Posterior cingulate gyrus (tissue), 11 donors: ENCODE results near the gene NTN1.
A peak's percentile ranks its signal among the peaks of the same experiment; 100 is the strongest.

Source experiments
- DNase-seq, 10 donors: peaks; one replicate each; pipeline versions ENCODE4 v3.0.0 to v3.0.0-alpha.2; 2020 to 2021; ENCODE audit warnings: mixed read lengths in 3 of 10
- intact Hi-C: fragments of 100-400 bp; cut with DNase I; formaldehyde crosslinking; loops from one replicate; pipeline ENCODE4 v1.15.1; 2023

Gene NTN1

DNA sequence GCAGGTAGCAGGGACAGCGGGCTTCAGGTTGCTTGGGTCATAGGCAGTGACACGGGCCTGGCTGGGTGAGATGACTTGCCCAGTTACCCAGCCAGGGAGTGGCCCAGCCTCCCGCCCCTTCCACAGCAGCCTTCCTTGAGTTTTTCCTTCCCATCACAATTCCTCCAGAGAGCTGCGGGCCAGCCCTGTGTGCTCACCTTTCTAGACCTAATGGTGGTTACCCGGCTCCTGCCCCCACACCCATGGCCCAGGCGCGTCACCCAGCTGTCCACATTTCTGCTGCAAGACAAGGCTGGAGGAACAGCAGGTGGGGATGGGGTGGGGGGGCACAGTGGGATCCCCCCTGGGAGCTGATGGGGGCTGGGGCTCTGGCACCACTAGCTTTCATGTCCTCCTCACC, 203.2 kb downstream of the NTN1 start:
- DNase-seq, result peak in 2 of 10 donors; percentile 62 to 80
- intact Hi-C loops, result no loop called here

DNA sequence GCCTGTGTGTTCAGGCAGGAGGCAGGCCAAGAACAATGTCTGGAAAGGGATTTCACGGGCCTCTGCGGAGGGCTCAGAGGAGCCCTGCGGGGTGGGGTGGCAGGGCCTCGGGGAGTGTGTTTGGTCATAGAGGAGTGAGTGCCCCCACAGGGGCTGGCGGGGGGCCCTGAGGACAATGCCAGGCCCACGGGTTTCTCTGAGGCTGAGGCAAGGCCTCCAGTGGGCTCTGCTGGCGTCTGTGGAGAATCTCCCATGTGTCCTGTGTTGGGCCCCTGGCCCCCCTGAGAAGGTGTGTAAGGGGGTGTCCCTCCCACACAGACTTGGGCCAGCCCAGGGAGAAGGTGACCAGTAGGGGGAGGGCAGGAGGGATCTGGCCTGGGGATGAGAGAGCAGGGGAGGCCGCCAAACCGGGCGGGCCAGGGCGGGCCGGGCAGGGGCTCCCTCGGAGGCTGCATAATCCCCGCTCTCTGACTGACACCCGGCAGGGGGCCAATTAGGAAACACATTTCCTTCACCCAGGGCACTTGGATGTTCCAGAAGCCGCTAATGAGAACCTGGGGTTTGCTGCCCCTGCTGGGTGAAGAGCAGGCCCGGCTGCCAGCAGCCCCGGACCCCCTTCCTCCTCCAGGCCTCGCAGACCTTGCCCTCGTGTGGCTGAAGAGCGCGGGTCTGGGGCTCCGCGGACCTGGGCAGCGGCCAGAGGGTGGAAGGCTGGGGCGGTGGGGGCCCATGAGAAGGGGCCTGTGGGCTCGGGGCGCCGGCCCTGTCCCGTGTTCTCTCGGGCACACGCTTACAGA, 204.2 kb downstream of the NTN1 start:
- DNase-seq, result peak in 3 of 10 donors; percentile 61 to 77 (median 76)
- intact Hi-C loops, result no loop called here

DNA sequence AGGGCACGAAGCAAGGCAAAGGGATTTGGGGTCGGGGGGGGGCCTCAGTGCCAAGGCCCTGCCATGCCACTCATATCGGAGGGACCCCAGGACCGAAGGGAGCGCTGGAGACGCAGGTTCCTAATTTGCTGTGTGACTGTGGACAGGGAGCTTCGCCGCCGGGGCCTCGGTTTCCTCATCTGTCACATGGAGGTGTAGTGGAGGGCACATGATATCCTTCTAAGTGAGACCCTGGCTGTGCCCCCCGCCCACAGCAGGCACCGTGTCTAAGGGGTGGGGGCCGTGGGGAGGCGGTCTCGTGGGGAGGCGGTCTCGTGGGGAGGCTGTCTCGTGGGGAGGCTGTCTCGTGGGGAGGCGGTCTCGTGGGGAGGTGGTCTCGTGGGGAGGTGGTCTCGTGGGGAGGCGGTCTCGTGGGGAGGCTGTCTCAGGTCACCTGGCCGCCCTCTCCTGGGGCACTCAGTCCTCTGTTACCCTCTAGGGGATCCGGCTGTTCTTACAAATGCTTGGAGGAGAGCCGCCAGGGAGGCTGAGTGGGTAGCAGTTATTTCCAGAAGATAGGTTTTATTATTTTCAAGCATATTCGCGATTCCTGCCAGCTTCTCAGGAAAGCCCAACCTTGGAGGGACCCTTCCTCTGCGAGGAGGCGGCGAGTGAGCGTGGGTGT, 205.0 kb downstream of the NTN1 start:
- DNase-seq, result peak in 3 of 10 donors; percentile 37 to 65 (median 65)
- intact Hi-C loops, result no loop called here

DNA sequence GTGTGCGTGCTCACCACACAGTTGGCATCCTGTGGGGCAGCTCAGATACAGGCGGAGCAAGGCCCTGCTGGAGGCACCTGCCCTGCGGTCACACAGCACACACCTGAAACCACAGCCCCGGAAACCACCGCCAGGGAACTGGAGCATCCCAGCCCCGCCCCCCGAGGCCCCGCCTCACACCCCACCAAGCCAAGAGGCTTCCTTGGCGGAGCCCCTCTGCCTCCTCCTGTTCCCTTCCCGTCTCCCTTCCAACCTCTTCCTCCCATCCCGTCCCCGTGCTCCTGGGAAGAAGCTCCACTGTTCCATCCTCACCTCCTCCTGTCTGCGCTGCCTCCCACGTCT, 205.5 kb downstream of the NTN1 start:
- intact Hi-C loops, result no loop called here
- DNase-seq, result peak in 3 of 10 donors; percentile 55 to 80 (median 78)

DNA sequence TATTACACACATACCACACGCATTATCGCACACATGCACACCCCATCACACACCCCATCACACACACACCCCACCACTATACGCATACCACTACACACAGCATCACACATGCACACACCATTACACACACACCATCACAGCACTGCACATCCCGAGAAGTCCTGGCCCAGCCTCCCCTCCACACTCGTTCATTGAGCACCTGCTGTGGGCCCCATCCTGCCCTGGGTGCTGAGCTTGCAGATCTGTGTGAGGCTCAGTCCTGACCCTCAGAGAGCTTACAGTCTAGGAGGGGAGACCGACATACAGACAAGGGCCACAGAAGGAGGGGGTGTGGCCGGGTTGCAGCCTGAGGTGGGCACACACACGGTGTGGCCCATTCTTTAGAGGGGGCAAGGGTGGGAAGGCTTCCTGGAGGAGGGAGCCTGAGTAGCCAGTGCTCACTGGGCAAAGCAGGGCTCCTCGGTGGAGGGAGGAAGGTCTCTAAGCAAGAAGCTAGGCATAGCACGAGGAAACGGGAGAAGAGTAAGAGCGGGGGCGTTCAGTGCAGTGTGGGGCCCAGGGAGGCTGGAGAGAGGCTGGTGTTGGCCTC, 206.6 kb downstream of the NTN1 start:
- intact Hi-C loops, result no loop called here
- peak in 3 of 10 donors; percentile 51 to 67 (median 63) for DNase-seq

DNA sequence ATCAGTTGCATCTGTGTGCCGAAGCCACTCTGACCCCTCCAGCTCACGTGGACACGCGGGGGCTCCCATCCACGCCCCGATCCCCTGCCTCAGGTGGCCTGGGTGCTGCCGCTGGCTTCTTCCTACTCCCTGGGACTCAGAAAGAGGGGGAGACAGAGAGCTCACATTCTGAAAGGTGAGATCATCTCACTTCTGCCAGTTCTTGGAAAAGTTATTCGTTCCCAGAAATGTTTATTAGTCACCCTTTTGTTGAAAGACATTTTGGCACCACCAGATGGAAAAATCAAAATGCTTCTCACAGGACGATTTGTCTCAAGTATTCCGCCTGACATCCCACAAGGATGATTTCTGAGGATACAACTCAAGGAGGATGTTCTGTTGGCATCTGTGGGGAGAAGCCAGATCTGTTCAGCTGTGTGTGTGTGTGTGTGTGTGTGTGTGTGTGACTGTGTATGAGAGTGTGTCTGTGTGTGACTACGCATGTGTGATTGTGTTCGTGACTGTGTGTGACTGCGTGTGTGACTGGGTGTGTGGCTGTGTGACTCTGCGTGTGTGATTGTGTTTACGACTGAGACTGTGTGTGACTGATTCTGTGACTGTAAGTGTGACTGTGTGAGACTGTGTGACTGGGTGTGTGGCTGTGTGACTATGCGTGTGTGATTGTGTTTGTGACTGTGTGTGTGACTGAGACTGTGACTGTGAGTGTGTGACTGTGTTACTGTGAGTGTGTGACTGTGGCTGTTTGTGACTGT, 207.3 kb downstream of the NTN1 start:
- peak in 3 of 10 donors; percentile 4 to 26 (median 22) for DNase-seq
- intact Hi-C loops, result no loop called here

DNA sequence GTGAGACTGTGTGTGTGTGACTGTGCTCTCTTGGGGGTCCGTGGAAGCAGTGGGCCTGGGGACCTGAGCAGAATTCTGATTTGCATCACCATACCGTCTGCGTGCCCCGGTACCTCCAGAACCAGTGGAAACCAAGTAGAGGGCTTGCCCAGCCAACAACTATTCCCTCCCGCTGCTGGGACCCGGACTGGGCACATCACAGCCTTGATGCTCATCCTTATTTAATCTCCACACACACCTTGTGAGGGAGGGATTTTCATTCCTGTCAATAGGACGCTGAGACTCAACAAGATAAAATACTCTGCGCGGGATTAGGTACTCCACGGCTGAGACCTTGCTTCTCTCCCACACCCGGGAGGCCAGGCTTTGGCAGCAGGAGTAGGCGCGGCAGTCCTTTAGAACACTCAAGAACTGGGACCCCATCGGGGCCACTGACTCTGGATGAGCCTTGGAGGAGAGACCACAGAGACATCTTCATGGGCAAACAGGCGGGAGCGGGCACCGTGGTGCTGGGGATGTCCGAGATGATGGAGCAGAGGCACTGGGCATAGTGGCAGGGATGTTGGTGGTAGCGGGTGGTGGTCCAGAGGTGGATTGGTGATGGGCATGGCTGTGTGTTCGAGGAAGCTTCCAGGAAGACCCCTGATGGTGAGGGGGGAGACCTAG, 208.0 kb downstream of the NTN1 start:
- intact Hi-C loops, result no loop called here
- peak in 4 of 10 donors; percentile 12 to 75 (median 58) for DNase-seq

DNA sequence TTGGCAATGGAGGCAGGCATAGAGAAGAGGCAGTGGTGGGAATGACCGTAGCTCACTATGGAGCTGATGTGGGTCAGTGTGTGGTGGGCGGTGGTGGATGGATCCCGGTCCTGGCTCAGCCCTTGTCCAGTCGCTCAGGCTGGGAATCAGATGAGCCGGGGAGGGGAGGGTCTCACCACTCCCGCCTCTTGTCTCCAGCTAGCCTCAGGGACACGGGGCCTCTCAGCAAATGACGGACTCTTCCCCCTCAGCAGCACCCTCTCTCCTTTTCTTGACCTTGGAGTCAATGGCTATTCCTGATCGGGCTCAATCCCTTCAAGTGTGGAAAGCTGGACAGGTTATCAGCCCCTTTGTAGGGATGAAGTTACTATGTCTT, 208.5 kb downstream of the NTN1 start:
- intact Hi-C loops, result no loop called here
- peak in 4 of 10 donors; percentile 8 to 60 (median 20) for DNase-seq

DNA sequence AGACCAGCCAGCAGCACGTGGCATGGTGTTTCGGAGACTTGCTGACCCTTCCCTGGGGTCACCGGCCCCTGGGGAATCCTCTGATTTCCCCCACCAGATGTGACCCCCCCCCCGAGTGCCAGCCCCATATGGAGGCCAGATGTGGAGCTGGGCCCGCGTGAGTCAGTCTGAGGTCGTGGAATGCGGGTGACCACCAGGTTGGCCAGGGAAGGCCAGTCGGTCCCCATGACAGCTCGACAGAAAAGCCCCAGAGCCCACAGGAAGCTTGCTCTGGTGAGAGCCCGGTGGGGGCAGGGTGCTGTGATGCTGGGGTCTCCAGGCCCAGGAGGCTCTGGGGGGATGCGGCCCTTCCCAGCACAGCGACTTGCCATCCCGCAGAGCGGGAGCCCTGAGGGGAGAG, 209.0 kb downstream of the NTN1 start:
- intact Hi-C loops, result no loop called here
- peak in 4 of 10 donors; percentile 24 to 74 (median 58) for DNase-seq

DNA sequence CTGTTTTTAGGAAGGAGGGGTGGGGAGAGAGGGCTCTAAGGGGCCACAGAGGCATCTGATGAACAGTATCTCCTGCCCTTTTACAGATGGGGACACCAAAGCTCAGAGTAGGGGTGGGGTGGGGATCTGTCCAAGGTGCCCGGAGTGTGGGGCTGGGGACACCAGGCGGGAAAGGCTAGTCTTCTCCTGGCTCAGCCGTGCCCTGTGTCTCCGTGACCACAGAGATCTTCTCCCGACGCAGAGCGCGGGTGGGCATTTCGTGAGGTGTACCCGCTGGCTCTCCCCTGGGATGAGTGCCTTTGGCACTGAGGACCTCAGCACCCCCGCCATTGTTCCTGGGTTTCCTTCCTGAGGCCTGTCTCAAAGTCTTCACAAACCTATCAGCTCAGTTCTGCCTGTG, 209.6 kb downstream of the NTN1 start:
- peak in 4 of 10 donors; percentile 12 to 61 (median 52) for DNase-seq
- intact Hi-C loops, result no loop called here

DNA sequence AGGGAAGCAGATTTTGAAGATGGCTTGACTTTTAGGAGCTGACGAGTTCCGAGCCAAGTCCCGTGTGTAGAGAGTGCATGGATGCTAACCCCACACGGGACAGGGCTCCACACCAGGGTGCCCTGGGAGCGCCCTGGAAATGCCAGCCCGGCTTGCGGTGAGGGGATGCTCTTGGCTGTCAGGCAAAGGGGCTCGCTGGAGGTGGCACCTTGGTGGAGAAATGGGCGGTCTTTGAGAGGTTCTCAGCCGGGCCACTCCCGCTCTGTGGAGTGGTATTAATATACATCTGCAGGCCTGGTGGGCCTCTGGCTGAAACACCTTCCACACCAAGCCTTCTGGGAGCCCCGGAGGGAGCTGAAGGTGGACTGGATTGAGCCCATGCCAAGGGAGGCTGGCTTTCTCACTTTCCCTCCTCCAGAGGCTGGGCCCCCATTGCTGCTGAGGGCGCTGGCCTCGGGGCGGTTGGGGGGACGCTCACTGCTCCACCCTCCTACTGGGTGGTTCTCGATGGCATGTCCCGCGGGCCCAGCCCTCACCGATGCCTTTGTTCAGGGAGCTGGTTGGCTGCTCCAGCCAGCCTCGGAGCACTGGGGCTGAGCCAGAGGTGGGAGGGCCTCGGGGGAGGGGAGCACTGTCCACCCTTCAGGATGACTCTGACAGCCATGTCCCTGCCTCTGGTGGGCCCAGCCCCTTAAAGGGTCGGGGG, 210.3 kb downstream of the NTN1 start:
- intact Hi-C loops, result no loop called here
- DNase-seq, result peak in 4 of 10 donors; percentile 17 to 82 (median 69)

DNA sequence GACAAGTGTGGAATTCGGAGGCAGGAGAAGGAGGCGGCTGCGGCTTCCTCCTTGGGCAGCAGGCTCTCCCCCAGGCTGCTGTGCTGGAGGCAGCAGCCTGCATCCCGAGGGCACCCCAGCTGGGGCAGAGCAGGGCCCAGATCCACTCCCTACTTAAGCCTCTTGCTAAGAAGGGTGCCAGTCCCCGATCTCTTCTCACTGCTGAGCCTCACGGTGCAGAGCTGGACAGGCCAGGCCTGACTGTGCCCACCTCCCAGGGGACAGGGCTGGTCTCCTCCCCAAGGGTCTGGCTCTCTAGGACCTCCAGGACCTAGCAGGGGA, 210.8 kb downstream of the NTN1 start:
- intact Hi-C loops, result no loop called here
- peak in 1 of 10 donors; percentile 59 for DNase-seq

DNA sequence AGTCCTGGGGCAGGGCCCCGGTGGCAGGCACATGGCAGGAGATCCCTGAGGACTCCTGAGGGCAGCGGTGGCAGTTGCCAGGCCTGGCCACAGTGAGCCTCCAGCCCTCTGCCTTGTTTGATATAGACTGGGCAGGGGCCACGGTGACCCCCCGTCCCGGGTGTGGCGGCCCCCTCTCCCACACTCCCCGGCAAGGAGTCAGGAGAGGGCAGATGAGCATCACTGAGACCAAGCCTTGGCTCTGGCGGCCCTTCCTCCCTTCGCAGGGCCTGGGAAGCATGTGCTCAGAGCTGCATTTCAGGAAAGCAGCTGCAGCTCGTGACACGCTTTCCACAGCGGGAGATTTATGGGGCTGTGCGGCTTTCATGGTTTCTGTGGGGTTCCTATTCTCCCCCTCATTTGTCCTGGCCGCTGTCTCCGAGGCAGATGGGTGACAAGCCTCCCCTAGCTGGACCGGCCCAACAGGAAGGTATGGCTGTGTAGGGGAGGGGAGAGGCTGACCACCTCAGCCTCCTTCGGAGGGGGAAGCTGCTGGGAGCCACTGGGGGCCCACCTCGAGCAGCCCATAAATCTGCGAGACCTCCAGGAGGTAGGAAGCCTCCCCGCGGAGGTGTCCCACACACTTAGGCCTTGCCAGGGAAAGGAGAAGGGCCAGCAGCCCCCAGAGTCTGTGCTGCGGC, 211.4 kb downstream of the NTN1 start:
- DNase-seq, result peak in 3 of 10 donors; percentile 65 to 85 (median 70)
- intact Hi-C loops, result no loop called here

DNA sequence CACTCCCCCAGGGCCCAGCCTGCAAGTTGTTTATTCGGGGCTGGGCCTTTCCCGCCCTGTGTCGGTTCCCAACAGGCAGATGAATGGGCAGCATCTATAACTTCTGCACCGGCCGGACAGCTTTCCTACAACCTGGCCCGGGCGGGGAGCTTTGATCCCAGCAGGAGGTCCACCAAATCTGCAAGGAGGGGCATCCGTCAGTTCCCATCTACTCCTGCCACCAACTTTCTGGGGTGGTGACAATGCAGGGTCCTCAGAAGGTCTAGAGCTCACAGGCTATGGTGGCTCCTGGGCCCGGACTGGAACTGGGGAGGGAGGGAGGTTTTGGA, 211.9 kb downstream of the NTN1 start:
- intact Hi-C loops, result no loop called here
- peak in 2 of 10 donors; percentile 16 to 48 for DNase-seq

DNA sequence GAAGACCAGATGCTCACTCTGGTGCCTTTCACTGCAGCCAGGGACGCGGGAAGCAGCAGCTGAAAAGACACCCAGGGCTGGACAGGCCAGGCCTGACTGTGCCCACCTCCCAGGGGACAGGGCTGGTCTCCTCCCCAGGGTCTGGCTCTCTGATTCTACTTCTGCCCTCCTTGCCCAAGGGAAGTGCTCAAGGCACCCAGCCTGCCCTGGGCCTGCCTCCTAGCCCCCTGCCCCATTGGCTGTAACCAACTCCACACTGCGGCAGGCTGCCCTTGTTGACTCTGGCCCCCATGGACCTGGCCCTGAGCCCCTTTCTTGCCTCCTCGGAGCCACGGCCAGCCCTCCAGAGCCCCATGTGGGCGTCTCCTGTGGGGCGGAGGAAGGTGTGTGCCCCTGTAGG, 212.5 kb downstream of the NTN1 start:
- intact Hi-C loops, result no loop called here
- peak in 4 of 10 donors; percentile 7 to 71 (median 60) for DNase-seq

DNA sequence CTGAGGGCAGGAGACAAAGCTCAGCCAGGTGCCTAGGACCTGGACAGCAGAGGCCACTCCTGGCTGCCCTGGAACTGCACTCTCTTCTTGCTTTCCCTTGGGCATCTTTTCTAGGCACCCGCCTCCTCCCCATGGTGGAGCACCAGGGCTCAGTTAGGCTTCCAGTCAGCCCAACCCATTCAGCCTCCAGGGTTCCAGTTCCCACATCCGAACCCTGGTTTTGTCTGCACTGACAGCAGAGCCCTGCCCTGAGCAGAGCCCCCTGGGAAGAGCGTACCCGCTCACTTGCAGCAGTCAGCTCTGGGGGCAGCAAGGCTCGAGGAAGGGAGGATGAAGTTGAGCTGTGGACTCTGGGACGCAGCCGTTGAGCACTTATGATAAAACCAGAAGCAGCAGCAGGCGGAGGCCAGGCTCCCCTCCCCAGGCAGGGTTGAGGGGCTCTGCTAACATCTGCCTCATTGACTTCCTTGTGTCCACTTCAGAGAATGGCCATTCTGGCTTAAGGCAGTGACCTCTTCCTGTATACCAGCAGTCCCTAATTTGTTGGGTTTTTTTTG, 213.2 kb downstream of the NTN1 start:
- intact Hi-C loops, result no loop called here
- peak in 3 of 10 donors; percentile 29 to 67 (median 59) for DNase-seq

DNA sequence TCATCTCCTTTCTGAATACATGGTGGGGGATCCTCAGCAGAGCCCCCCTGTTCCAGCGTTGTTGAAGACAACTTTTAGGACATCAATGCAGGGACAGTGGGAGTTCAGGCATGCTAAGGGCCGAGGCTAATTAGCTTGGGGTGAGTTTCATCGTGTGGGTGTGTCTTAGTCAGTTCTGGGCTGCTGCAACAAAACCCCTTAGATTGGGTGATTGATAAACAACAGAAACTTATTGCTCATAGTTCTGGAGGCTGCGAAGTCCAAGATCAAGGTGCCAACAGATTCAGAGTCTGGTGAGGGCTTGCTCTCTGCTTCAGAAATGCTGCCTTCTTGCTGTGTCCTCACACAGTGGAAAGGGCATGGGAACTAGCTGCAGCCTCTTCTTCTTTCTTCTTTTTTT, 214.0 kb downstream of the NTN1 start:
- peak in 2 of 10 donors; percentile 1 to 20 for DNase-seq
- intact Hi-C loops, result no loop called here

DNA sequence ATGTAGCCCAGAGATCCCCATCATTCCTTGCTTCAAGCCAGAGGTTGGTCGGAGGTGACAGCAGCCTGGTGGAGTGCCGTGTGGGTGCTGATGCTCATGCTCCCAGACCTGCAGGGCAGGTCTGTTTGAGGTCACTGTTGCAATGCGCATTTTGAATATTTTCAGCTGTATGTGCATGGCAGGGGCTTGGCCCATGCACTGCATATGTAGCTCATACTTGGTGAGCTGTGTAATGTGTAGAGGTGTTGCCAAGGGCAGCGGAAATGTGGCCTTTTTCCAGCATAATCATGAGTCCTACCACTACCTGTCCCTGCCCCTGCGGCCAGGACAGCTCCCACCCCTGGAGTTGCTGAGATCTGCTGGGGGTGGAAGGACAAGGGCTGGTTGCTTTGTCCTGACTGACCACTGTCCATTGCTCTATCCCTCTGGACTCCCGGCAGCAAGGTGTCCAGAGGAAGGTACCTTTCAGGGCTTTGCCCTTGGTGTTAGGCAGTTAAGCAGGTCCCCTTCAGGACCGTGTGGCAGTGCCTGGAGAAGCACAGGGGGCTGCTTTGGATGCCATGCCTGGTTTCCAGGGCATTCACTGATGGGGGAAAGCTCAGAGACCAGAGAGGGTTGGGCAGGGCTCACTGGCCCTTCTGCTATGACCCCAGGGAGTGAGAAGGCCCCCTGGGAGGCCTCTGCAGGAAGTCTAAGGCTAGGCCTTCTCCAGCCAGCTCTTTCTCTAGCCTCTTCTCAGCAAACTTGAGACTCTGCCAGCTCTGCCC, 215.2 kb downstream of the NTN1 start:
- peak in 3 of 10 donors; percentile 35 to 48 (median 47) for DNase-seq
- intact Hi-C loops, result no loop called here
